ENCODE measurements around the gene RNU5B-1.

The RNU5B-1 gene

DNA sequence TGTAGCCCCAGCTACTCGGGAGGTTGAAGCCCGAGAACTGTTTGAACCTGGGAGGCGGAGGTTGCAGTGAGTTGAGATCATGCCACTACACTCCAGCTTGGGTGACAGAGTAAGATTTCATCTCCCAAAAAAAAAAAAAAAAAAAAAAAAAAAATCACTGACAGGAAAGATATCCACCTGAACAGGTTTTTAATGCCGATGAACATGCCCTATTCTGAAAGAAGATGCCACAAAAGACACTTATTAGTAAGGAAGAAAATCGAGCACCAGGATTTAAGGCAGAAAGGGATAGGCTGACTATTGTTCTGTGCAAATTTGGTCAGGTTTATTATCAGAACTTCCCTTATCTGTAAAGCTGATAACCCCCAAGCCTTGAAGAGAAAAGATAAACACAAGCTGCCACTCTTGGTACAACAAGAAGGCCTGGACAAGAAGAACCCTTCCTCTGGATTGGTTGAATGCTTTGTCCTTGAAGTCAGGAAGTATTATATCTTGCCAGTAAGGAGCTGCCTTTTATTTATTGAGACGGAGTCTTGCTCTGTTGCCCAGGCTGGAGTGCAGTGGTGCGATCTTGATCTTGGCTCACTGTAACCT lies 15.1 kb upstream of the RNU5B-1 start:
- no peak for DNase-seq (ENCODE audit: low read depth in 2 of 2)

DNA sequence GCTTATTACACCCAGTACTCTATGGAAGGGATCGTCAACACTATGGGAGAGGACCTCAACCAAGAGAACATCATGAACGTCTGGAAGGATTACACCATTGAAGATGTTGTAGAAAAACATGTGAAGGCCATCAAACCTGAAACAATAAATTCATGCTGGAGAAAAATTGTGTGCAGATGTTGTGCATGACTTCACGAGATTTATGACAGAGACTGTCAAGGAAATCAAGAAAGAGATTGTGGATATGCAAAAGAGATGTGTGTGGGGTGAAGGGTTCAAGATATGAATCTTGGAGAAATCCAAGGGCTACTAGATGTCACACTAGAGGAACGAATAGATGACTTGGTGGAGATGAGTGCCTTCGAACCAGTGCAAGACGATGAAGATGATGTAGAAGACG lies 14.2 kb upstream of the RNU5B-1 start:
- no peak for DNase-seq (ENCODE audit: low read depth in 2 of 2)

DNA sequence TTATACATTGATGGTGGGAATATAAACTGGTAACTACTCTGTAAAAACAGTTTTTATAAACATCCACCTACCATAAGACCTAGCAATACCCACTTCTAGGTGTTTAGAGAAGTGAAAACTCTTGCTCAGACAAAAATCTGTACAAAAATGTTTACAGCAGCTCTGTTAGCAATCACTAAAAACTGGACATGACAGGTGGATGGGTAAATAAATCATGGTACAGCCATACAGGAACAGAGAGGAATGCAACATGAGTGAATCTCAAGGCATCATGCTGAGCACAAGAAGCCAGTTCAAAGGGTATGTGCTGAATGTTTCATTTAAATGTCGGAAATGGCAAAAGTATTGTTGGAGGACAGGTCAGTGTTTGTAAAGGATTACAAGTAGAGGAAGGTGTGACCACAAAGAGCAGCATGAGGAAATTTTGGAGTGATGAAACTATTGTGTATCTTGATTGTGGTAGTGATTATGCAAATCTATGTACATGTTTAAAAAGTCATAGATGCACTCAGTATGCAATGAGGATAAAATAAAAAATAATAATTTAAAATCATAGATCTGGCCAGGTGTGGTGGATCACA lies 11.4 kb upstream of the RNU5B-1 start:
- DNase-seq (ENCODE audit: low read depth in 2 of 2) = no peak

DNA sequence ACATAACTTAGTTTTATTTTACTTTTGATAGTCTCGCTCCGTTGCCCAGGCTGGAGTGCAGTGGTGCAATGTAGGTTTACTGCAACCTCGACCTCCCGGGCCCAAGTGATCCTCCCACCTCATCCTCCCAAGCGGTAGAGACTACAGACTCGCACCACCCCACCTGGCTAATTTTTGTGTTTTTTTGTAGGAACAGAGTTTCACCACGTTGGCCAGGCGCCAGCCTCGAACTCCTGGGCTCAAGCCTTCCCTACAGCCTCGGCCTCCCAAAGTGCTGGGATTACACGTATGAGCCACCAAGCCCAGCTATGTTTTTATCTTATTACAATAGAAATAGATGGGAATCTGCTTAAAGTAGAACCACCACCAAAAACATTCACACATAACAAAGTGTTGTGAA lies 5.7 kb upstream of the RNU5B-1 start:
- no peak for DNase-seq (ENCODE audit: low read depth in 2 of 2)

DNA sequence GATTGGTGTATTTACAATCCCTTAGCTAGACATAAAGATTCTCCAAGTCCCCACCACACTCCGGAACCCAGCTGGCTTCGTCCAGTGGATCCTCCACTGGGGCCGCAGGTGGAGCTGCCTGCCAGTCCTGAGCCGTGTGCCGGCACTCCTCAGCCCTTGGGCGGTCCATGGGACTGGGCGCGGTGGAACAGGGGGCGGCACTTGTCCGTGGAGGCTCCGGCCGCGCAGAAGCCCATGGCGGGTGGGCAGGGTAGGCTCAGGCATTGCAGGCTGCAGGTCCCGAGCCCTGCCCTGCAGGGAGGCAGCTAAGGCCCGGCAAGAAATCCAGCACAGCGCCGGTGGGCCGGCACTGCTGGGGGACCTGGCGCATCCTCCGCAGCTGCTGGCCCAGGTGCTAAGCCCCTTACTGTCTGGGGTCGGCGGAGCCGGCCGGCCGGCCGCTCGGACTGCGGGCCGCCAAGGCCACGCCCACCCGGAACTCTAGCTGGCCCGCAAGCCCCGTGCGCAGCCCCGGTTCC lies 3.5 kb upstream of the RNU5B-1 start:
- DNase-seq (ENCODE audit: low read depth in 2 of 2) = no peak

DNA sequence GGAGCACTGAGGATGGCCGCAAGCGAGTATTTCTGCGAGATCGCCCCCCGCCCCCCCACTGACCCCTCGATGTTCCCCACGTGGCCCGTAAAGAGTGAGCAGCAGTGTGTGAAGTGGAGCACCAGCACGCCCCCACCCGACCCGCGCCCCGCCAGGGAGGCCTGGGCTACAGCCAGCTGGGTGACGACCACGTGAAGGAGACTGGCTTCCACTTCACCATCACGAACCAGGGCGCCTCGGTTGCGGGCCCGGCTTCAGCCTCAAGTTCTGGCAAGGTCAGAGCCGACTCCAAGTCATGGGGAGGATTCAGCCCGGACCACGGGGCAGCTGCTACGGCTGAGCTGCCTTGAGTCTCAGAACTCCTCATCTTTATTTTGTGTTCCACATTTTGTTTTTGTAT lies 2.4 kb upstream of the RNU5B-1 start:
- DNase-seq (ENCODE audit: low read depth in 2 of 2) = no peak

DNA sequence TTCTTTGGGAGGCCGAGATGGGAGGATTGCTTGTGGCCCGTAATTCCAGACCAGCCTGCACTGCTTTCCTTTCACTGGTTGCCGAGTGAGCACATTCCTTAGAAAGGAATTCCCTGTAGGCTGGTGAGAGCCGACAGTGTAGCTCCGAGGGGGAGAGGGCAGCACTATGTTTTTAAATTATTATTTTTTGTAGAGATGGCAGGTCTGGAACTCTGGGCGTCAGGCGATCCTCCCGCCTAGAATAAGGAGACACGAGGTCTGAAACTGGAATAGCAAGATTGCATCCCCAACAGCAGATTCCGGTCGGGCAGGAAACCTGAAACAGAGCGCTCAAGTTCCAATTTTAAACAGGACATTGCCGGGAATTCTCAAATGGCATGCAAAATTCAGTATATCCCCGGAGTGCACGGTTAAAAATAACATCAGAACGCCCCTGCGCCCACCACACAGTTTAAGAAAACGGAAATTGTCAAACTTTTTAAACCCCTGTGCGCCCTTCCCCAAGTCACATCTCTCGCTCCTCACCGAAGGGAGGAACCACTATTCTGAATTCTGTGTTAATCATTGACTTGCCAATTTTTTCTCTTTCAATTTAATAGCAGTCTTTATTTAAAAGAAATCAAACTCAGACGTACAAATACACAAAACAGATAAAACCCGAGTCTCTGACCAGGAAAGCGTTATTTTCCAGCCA lies 643 bp upstream of the RNU5B-1 start:
- no peak for DNase-seq (ENCODE audit: low read depth in 2 of 2)

DNA sequence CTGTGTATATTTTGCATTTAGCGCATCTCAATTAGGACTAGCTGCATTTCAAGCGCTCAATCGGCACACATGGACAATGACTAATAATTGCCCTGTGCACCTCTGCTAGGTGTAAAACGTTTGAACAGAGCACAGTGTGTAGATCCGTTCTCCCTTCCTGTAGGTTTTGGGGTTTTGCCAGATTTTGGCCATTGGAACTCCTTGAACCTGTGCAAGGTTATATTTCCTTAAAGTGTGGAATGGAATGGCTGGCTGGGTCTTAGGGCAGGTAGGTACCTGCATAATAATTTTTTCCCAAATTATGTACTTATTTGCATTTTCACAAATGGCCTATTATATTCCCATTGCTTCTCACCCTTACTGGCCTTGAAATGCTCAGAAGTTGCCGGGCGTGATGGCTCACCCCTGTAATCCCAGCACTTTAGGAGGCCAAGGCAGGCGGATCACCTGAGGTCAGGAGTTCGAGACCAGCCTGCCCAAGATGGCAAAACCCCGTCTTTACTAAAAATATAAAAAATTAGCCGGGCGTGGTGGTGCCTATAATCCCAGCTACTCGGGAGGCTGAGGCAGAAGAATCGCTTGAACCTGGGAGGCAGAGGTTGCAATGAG lies 777 bp downstream of the RNU5B-1 start:
- DNase-seq (ENCODE audit: low read depth in 2 of 2) = no peak

DNA sequence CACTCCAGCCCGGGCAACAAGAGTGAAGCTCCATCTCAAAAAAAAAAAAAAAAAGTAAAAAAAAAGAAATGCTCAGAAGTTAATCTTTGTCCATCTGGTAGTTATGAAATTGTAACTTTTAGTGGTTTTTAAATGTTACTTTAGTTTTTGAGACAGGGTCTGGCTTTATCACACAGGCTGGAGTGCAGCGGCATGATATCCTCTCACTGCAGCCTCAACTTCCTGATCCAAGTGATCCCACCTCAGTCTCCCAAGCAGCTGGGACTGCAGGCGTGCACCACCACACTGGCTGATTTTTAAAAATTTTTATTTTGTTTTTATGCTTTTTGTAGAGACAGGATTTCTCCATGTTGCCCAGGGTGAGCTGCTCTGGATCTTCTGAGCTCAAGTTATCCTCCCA lies 1.3 kb downstream of the RNU5B-1 start:
- no peak for DNase-seq (ENCODE audit: low read depth in 2 of 2)

DNA sequence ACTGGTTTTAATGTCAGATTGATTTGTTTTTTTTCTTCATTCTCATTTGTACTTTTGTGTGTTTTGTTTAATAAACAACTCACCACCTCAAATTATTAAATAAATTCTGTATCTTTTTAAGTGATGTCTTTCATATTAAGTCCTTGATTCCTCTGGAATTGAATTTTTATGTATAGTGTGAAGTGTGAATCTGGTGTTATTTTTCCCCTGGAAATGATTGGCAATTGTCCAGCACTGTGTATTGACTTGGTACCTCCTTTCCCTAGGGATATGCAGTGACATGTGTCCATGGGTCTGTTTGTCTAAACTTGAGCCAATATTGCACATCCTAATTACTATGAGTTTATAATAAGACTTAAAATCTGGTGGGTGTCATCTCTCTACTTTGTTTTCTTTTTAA lies 2.1 kb downstream of the RNU5B-1 start:
- no peak for DNase-seq (ENCODE audit: low read depth in 2 of 2)

DNA sequence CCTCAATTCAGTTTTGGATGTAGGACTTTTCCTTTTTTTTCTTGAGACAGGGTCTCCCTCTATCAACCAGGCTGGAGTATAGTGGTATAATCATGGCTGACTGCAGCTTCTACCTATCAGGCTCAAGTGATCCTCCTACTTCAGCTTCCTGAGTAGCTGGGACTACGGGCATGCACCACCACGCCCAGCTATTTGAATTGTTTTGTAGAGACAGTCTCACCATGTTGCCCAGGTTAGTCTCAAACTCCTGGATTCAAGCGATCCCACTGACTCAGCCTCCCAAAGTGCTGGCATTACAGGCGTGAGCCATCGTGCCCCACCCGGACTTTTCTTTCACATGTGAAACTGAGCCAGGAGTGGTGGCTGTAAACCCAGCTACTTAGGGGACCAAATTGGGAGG lies 3.5 kb downstream of the RNU5B-1 start:
- no peak for DNase-seq (ENCODE audit: low read depth in 2 of 2)

DNA sequence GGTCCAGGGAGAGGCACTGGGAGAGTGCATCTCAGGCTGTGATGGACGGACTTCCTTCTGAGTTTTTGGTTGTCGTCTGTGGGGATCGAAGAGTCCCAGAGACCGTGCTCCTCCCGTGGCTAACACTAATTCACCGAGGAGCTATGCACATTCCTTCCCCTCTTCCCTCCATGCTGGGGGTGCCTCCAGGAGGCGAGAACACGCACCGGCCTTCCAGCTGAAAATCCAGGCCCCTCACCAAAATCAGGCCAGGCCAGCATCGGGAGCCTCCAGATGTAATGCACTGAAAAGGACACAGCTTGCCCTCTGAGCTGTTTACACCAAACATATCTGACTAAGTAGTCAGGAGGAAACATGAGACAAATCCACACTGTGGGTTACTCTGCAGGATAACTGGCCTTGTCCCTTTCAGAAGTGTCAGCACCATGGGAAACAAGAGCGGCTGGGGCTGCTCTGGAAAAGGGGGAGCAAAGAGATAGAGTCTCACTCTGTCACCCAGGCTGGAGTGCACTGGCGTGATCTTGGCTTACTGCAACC lies 5.5 kb downstream of the RNU5B-1 start:
- DNase-seq (ENCODE audit: low read depth in 2 of 2) = no peak

DNA sequence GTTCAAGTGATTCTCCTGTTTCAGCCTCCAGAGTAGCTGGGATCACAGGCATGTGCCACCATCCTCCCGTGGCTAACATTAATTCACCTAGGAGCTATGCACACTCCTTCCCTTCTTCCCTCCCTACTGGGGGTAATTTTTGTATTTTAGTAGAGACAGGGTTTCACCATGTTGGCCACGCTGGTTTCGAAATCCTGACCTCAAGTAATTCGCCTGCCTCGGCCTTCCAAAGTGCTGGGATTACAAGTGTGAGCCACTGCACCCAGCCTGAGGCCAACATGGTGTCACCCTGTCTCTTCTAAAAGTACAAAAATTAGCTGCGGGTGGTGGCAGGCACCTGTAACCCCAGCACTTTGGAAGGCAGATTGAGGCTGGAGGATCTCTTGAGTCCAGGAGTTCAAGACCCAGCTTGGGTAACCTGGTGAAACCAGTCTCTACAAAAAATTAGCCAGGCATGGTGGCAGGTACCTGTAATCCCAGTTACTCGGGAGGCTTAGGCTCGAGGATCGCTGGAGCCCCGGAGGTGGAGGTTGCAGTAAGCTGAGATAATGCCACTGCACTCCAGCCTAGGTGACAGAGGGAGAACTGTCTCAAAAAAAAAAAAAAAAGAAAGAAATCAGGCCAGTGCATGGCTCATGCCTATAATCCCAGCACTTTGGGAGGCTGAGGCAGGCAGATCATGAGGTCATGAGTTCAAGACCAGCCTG lies 6.1 kb downstream of the RNU5B-1 start:
- no peak for DNase-seq (ENCODE audit: low read depth in 2 of 2)

DNA sequence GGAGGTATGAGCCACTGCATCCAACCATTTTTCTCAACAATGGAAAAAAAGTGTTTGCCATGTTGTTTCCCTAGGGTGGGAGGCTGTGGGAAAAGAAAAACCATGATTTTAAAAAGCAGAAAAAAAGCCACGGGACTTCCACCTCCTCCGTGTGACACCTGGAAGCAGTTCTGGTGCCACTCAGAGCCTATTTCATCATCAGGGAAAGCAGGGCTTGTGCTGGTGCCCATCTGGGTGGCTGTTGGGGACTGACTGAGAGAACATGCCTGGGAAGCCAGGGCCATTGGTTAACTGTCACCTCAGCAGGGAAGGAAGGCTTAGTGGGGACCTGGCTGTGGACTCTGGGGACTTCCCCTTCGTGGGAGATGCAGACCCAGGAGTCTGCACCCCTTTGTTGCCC lies 7.3 kb downstream of the RNU5B-1 start:
- DNase-seq (ENCODE audit: low read depth in 2 of 2) = no peak

DNA sequence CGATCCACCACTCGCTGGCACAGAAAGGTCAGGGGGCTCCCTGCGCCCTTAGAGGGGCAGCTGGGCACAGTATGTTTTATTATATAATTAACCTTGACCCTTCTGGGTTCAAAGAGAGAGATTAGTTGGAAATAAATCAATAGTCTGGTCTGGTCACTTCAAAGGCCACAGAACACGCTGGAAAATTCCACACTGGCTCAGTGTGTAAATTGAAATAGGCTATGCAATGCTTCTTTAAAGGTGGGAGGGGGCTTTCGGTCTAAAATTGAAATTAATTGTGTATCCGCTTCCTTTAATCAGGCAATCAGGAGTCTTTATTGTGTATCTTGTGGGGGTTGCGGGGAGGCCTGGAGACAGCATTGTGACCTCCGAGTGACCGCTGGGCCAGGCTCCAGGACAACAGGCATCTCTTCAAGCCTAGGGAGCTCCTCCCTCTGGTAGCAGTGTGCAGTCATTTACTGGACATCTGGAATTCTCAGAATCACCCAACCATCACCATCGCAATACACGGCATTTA lies 8.0 kb downstream of the RNU5B-1 start:
- no peak for DNase-seq (ENCODE audit: low read depth in 2 of 2)

DNA sequence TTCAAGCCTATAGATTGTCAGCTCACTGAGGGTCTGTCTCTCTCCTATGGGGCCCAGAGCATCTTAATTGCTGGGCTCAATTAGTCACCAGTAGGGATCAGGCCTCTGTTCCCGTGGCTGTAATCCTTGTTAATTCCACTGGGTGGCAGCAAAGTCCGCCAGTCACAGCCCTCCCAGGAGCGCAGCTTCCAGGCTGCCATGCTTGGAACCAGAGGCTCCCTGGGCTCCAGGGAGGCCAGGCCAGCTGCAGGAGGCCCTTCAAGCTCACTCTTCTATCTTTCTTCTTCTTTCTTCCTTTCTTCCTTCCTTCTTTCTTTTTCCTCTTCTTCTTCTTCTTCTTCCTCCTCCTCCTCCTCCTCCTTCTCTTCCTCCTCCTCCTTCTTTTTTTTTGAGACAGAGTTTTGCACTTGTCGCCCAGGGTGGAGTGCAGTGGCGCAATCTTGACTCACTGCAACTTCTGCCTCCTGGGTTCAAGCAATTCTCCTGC lies 14.4 kb downstream of the RNU5B-1 start:
- DNase-seq (ENCODE audit: low read depth in 2 of 2) = peak; percentile 50 to 53

DNA sequence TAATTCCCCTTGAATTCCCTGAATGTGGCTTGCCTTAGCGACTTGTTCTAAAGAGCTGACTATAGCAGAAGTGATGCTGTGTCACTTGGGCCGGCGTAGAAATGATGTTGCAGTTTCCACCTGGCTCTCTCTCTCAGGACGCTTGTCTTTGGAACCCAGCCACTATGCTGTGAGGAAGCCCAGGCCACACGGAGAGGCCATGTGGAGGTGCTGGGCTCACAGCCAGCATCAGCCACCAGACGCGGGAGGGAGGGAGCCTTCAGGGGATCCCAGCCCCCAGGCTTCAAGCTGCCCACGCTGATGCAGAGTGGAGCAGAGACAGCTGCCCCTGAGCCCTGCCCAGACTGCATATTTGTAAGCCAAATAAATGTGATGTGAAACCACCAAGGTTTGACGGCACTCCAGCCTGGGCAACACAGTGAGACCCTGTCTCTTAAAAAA lies 18.6 kb downstream of the RNU5B-1 start:
- no peak for DNase-seq (ENCODE audit: low read depth in 2 of 2)

DNA sequence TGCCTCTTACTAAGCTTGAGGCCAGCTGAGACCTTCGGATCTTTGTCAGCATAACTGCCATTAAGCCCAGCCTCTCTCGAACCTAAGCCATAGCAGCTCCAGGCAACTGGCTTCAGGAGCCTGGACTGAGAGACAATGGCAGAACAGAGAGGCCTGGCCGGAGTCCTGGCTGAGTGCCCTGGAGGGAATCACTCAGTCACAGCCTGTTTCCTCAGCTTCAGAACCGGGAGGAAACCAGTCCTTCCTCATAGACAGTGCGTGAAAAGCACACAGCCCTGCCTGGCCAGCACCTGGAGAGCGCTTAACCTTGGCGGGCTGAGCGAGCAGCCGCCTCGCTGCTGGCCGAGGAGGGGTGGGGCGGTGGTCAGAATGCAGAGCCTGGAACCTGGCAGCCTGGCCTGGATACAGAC lies 21.6 kb downstream of the RNU5B-1 start:
- DNase-seq (ENCODE audit: low read depth in 2 of 2) = no peak

DNA sequence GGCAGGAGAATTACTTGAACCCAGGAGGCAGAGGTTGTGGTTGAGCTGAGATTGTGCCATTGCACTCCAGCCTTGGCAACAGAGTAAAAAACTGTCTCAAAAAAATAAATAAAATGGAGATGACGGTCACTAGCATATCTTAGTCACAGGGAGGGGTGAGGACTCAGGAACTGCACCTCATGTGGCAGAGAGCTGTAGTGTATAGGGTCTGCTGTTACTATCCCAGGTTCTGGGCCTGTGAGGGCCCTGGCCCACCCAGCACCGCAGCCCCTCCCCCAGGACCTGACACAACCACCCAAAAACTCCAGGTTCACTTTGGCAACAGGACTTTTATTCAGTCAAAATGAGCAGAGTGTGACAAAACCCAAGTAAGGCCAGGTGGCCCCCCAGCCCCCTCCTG lies 22.3 kb downstream of the RNU5B-1 start:
- no peak for DNase-seq (ENCODE audit: low read depth in 2 of 2)

DNA sequence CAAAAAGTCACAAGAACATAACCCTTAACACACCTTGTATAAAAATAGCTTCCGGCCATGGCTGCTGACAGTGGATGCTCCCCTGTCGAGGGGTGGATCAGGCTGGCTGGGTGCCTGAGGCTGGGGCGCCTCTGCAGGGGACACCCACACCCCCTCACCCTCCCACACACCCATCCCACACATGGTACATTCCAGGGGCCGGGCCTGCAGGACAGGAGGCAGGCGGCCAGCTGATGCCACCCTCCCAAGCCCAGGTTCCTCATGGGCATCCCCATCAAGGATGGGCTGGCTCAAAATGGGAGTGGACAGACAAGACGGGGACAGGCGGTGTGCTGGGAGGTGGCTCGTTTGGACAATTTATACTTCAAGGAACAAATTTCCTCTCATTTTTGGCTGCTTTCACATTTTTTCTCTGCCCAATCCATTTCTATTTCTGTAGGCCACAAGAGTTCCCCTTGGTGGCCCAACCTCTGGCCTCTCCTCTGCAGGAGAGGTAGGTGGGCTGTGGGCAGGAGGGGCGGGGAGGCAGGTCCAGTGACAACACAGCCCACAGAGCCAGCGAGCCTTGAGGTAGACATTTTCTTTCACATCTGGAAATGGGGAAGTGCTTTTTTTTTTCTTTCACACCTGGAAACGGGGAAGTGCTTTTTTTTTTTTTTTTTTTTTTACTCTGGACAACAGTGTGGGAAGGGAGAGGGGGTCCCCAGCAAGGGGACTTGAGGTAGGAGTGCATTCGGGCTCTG lies 23.3 kb downstream of the RNU5B-1 start:
- no peak for DNase-seq (ENCODE audit: low read depth in 2 of 2)
